ENCODE measurements around the gene PTPRO.

PTPRO gene

GRCh38 chr12:15458008-15458407 lies 135.7 kb downstream of the PTPRO start:
- DNase-seq = no peak

DNA sequence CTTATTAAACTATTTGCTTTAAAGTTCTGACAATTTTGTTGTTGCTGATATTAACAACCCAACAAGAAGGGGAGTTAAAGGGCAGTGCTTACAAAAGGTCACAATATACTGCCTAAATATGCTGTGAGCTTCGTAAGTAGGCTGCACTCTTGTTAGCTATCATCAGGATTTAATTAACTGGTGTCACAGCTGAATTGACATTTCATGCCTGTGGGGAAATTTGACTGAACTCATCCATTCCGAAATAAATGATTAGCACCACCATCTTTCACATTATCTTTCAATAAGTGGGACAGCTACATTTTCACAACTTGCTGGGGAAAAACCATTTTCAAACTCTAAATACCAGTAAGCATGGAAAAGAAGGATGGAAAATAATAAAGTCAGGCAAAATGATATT lies 146.6 kb downstream of the PTPRO start:
- no peak for DNase-seq

GRCh38 chr12:15469356-15469755 lies 147.0 kb downstream of the PTPRO start:
- no peak for DNase-seq

GRCh38 chr12:15472036-15472435 lies 149.7 kb downstream of the PTPRO start:
- DNase-seq = no peak

DNA sequence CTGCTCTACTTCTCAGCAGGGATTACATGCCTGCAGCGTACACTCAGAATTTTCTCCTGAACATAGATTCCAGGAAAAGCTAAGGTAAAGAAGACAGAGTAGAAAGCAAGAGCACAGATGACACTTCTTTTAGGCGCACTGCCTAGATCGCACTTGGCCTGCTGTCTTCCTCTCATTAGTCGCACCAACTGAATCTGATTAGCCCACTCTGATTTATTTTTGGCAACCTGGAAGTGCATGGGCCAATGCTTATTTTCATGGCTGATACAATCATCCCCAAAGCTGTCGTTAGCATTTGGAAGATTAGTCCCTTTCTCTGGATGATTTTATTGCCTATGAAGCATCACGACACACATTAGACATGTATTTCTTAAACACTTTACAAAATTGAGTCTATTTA lies 152.5 kb downstream of the PTPRO start:
- DNase-seq = no peak

DNA sequence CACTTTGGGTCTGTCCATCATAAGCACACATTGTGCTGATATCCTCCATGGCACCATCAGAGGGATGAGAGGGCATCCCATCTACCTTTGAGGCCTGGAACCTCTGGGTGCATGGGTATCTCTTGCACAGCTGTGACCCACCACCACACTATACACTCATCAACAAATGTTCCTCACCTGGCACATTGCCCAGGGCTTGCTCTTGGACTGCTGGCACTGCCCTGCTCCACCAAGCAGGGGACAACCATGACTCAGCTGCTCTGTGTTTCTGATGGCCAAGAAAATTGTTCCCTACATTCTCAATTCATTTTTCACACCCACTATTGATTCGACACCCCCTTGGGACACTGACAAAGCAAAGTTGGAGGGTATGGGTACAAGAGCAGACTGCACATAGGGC lies 155.5 kb downstream of the PTPRO start:
- DNase-seq = no peak

GRCh38 chr12:15481846-15482245 lies 159.5 kb downstream of the PTPRO start:
- no peak for DNase-seq

DNA sequence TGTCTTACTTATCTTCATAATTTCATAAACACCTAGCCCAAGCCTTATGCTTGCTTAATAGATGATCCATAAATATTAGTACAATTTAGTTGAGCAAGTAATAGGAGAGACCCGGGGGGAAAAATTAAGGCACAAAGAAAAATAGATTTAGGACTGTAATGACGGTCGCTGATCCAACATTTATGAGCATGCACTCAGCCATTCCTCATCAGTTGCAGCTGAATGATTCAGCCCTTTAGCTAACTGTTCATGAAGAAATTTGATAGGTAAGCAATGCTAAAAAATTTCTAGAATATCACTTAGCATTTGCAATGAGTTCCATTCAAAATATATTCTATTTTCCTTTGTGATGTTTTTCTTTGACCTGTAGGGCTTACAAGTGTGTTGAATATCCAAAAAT lies 163.2 kb downstream of the PTPRO start:
- DNase-seq = no peak

GRCh38 chr12:15486859-15487258 lies 164.6 kb downstream of the PTPRO start:
- no peak for DNase-seq

DNA sequence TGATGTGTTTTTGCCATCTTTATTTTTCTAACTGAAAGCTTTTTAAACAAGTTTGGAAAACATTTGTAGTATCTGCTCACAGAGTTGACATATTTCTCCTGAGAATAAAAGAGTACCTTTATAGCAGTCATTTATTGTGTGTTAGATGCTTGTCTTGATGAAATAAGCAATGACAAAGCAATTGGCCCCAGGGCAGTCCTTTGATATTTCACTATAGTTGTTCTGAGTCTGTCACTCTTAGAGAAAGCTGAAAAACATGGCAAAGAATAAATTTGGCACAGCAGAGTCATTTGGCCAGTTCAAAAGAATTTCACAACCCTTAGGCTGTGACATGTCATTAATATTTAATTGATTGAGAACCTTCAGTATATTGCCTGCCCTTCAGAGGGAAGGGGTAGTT lies 166.2 kb downstream of the PTPRO start:
- no peak for DNase-seq

- DNase-seq = no peak
These were observed 172.2 kb downstream of the PTPRO start for GRCh38 chr12:15494329-15495046.

DNA sequence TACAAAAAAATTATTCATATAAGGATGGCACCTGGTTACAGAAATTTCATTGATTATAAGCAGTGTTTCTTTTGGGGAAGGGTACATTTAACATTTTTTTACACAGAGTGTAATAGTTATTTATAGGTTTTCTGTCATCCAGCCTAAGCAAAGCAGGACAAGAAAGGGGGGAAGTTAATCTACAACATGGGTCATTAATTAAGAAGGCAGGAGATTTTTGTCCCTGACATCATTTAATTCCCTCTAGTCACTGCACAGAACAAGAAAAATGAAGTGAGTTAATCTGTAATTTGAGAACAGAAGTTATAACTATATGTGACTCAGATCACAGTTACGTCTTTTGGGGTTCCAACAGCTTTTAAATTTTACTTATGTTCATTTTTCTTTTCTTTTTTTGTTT lies 173.4 kb downstream of the PTPRO start:
- DNase-seq = no peak

DNA sequence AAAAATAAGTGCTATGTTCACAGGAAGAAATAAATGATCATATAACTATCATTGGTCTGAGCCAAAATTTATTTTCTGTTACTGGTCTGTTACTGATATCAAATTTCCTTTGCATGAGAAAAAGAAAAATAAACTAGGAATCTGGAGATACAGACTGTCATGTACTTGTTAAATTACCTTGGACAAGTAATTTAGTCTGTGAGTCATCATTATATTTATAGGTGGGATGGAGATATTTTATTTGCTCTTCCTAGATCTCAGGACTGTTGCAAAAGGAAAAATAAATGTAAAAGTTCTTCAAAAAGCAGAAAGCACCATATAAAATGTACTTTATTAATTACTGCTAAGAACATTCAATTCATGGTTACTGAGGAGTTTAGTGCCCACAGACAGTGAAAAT lies 174.4 kb downstream of the PTPRO start:
- DNase-seq = no peak

- no peak for DNase-seq
These were observed 175.5 kb downstream of the PTPRO start for GRCh38 chr12:15497671-15498292.

GRCh38 chr12:15502211-15502610 lies 179.9 kb downstream of the PTPRO start:
- no peak for DNase-seq

- DNase-seq = no peak
These were observed 183.3 kb downstream of the PTPRO start for GRCh38 chr12:15505616-15506015.

- DNase-seq = no peak
These were observed 192.7 kb downstream of the PTPRO start for GRCh38 chr12:15515010-15515409.

DNA sequence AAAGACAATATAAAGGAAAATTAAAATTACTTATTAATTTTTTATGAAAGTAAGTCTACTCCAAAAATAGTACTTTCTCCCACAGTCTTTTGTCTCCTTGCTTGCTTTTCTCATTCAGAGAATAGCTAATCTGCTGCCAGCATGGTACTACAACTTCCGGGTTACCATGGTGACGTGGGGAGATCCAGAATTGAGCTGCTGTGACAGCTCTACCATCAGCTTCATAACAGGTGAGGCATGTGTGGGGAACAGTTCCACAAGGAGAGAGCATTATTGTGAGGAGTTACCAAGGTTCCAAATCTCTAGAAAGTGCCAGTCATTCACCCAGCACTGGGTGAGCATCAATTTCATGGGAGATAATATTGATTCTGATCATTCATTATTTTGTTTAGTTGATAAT lies 197.8 kb downstream of the PTPRO start:
- DNase-seq = peak; percentile 56

- DNase-seq = no peak
These were observed 198.5 kb downstream of the PTPRO start for GRCh38 chr12:15520844-15521243.

GRCh38 chr12:15522574-15523187 lies 200.4 kb downstream of the PTPRO start:
- peak; percentile 84 for DNase-seq

- DNase-seq = no peak
These were observed 203.1 kb downstream of the PTPRO start for GRCh38 chr12:15525441-15525840.

- no peak for DNase-seq
These were observed 203.7 kb downstream of the PTPRO start for GRCh38 chr12:15526033-15526432.

GRCh38 chr12:15527201-15528080 lies 205.1 kb downstream of the PTPRO start:
- DNase-seq = no peak
